Measurements from ENCODE around the gene F13A1. TPM values are rescaled to one million over a fixed set of nuclear protein-coding genes. Genes with fewer than 3 reads are reported as not detected.

F13A1 gene
- total RNA-seq, 3 donors from 2014 or later (not counting 1 experiment from before 2014, with no cell fraction given), result 6.6 to 32.5 (median 16.1) TPM

GRCh38 chr6:6105472-6106036 lies 214.9 kb downstream of the F13A1 start:
- Histone ChIP-seq H3K27ac (ENCODE audit: low read length) (no peak overlapping the region), H3K9me3 (ENCODE audit: control insufficient read depth, insufficient read depth, low read length) (no peaks in the 10 kb centered on the region), H3K4me3 (ENCODE audit: low read length) (no peak overlapping the region), H3K27me3 (ENCODE audit: control insufficient read depth, insufficient read depth, low read length) (peaks cover 5% of the 10 kb centered on the region), H3K36me3 (ENCODE audit: control insufficient read depth, insufficient read depth, low read length) (no peaks in the 10 kb centered on the region), H3K4me1 (ENCODE audit: control insufficient read depth, insufficient read depth, low read length) (no peaks in the 10 kb centered on the region)
- Mint-ChIP-seq H3K27ac (no peak overlapping the region), H3K4me1 (no peaks in the 10 kb centered on the region), H3K27me3 (ENCODE audit: low read depth in 2 of 2) (peaks cover 27 to 76% of the 10 kb centered on the region in 2 donors), H3K36me3 (peaks cover 22% of the 10 kb centered on the region), H3K4me3 (no peak overlapping the region), H3K9me3 (peaks cover 2 to 4% of the 10 kb centered on the region in 2 donors)
- TF ChIP-seq CTCF (IDR thresholded peaks at IDR 0.05), result no peak
- ATAC-seq (no peak), DNase-seq (no peak)
- intact Hi-C loops (cut with micrococcal nuclease), result no loop called here
